HCT116 (cell line): ENCODE measurements around the gene MEP1A. TPM values are rescaled to one million over a fixed set of nuclear protein-coding genes. Genes with fewer than 3 reads are reported as not detected.

Source experiments
- ATAC-seq: fragments of 200-7000 bp; cut with Tn5 transposase; 2 replicates; pipeline ENCODE4 v1.9.1; 2020; ENCODE audit warnings: mild to moderate bottlenecking, moderate library complexity
- BruUV-seq: library from RNA; stranded (reverse); fragments of 400-500 nt; replicated peaks from 2 replicates; lab custom pipeline; 2021; lab: Mats Ljungman, UMichigan
- CTCF ChIA-PET: fragments of 300-600 bp; sonication (Branson Sonifier 250); formaldehyde crosslinking; loops from one replicate; lab custom pipeline; 2021; ENCODE audit warnings: antibody characterized with exemption; lab: Charles Lee
- POLR2A ChIA-PET: fragments of 300-600, 350-600 bp; sonication (Branson Sonifier 250); formaldehyde crosslinking; loops from one replicate; lab custom pipeline; 2021; ENCODE audit warnings: antibody characterized with exemption; lab: Charles Lee
- RAD21 ChIA-PET, 2 experiments: fragments of 300-600 bp; sonication (Branson Sonifier 250); formaldehyde crosslinking; loops; one replicate each; lab custom pipeline; 2023; ENCODE audit warnings: low total read pairs in 2 of 2; ENCODE audit not compliant: uncharacterized antibody in 2 of 2, unreplicated experiment in 2 of 2, low non-redundant PET in 1 of 2; lab: Charles Lee
- DNase-seq: peaks from one replicate; pipeline ENCODE4 v3.0.0-alpha.2; 2010; ENCODE audit warnings: low read depth, low spot score
- H2AFZ ChIP-seq: fragments of 200-600 bp; shearing (Covaris generic), sonication (generic); 2 replicates; pipeline ENCODE4 v1.6.1; 2017; ENCODE audit warnings: low read depth, mixed run types, mixed read lengths, antibody characterized with exemption, low read length; ENCODE audit not compliant: poor library complexity, severe bottlenecking
- H3K27ac ChIP-seq: 2 replicates; pipeline ENCODE4 v1.5.1; 2012; ENCODE audit warnings: low read depth, low read length
- H3K27me3 ChIP-seq: fragments of 200-600 bp; sonication (generic); 2 replicates; pipeline ENCODE4 v1.6.1; 2016; ENCODE audit warnings: mixed run types, low read length, mixed read lengths; ENCODE audit not compliant: insufficient read depth
- H3K36me3 ChIP-seq, 2 experiments: fragments of 200-500 bp in 1 of 2; fragments of 200-600 bp in 1 of 2; sonication (Bioruptor generic) in 1 of 2; sonication (generic) in 1 of 2; 2 replicates each; pipeline versions ENCODE4 v1.5.1 to v1.6.1; 2014 to 2016; ENCODE audit warnings: low read length in 2 of 2, inconsistent platforms in 1 of 2, mixed read lengths in 1 of 2, mixed run types in 1 of 2; ENCODE audit not compliant: insufficient read depth in 2 of 2, control insufficient read depth in 1 of 2
- H3K4me1 ChIP-seq, 2 experiments: fragments of 200-600 bp in 1 of 2; sonication (generic) in 1 of 2; 2 replicates each; pipeline versions ENCODE4 v1.5.1 to v1.6.1; 2012 to 2017; ENCODE audit warnings: low read length in 2 of 2, inconsistent platforms in 1 of 2, mild to moderate bottlenecking in 1 of 2, mixed read lengths in 1 of 2, mixed run types in 1 of 2, moderate library complexity in 1 of 2; ENCODE audit not compliant: insufficient read depth in 2 of 2, control insufficient read depth in 1 of 2
- H3K4me2 ChIP-seq: fragments of 200-600 bp; sonication (generic); 2 replicates; pipeline ENCODE4 v1.6.1; 2017; ENCODE audit warnings: mixed run types, low read length, mixed read lengths
- H3K4me3 ChIP-seq, 2 experiments: fragments of 200-600 bp in 1 of 2; sonication (generic) in 1 of 2; replicated peaks in 1 of 2; 2 replicates each; pipeline ENCODE4 v1.5.1; 2011 to 2016; ENCODE audit warnings: low read length in 2 of 2, control low read depth in 1 of 2, low read depth in 1 of 2, mild to moderate bottlenecking in 1 of 2, mixed read lengths in 1 of 2, mixed run types in 1 of 2
- H3K79me2 ChIP-seq: fragments of 200-600 bp; sonication (generic); 2 replicates; pipeline ENCODE4 v1.6.1; 2017; ENCODE audit warnings: mild to moderate bottlenecking, mixed run types, low read length, moderate library complexity, mixed read lengths; ENCODE audit not compliant: insufficient read depth
- H3K9ac ChIP-seq: fragments of 200-600 bp; sonication (generic); 2 replicates; pipeline ENCODE4 v1.6.1; 2016; ENCODE audit warnings: low read length, mixed read lengths
- H3K9me2 ChIP-seq: fragments of 200-600 bp; sonication (generic), shearing (Covaris generic); 2 replicates; pipeline ENCODE4 v1.6.1; 2017; ENCODE audit warnings: mixed run types, mild to moderate bottlenecking, moderate library complexity; ENCODE audit not compliant: insufficient read depth
- H3K9me3 ChIP-seq, 2 experiments: fragments of 200-500 bp in 1 of 2; fragments of 200-600 bp in 1 of 2; sonication (Bioruptor generic) in 1 of 2; sonication (generic) in 1 of 2; 2 replicates each; pipeline ENCODE4 v1.6.1; 2014 to 2017; ENCODE audit warnings: low read length in 2 of 2, mixed read lengths in 2 of 2, inconsistent platforms in 1 of 2, low read depth in 1 of 2, mild to moderate bottlenecking in 1 of 2, mixed run types in 1 of 2, moderate library complexity in 1 of 2; ENCODE audit not compliant: control insufficient read depth in 1 of 2, insufficient read depth in 1 of 2
- H4K20me1 ChIP-seq: fragments of 200-600 bp; sonication (generic), shearing (Covaris generic); 2 replicates; pipeline ENCODE4 v1.6.1; 2017; ENCODE audit warnings: mixed run types, mild to moderate bottlenecking, moderate library complexity; ENCODE audit not compliant: insufficient read depth
- CBX3 ChIP-seq: IDR thresholded peaks from 2 replicates; pipeline ENCODE4 v1.6.1; 2012; ENCODE audit warnings: low read depth
- EZH2phosphoT487 ChIP-seq: fragments of 200-600 bp; IDR thresholded peaks from 2 replicates; pipeline ENCODE4 v1.6.1; 2018; ENCODE audit warnings: antibody characterized with exemption, borderline replicate concordance
- FOSL1 ChIP-seq: IDR thresholded peaks from 2 replicates; pipeline ENCODE4 v1.6.1; 2012; ENCODE audit warnings: low read depth
- JUND ChIP-seq: IDR thresholded peaks from 2 replicates; pipeline ENCODE4 v1.6.1; 2012
- POLR2A ChIP-seq: IDR thresholded peaks from 2 replicates; pipeline ENCODE4 v1.7.0; 2011; ENCODE audit warnings: borderline replicate concordance; ENCODE audit not compliant: insufficient read depth, insufficient read length; ENCODE audit errors: extremely low read depth
- TCF7L2 ChIP-seq: IDR thresholded peaks from 2 replicates; pipeline ENCODE4 v1.7.0; 2011; ENCODE audit warnings: borderline replicate concordance, inconsistent platforms; ENCODE audit not compliant: insufficient read depth, insufficient read length; ENCODE audit errors: extremely low read depth
- YY1 ChIP-seq: IDR thresholded peaks from 2 replicates; pipeline ENCODE4 v1.6.1; 2011; ENCODE audit warnings: low read length, low read depth, moderate library complexity, mild to moderate bottlenecking; ENCODE audit not compliant: insufficient replicate concordance; ENCODE audit errors: extremely low read depth
- ZNF274 ChIP-seq: fragments of 200-500 bp; sonication (Bioruptor generic); IDR thresholded peaks from 2 replicates; pipeline ENCODE4 v1.6.1; 2014; ENCODE audit warnings: mild to moderate bottlenecking, low read depth, low read length, inconsistent platforms
- intact Hi-C: fragments of 100-400 bp; cut with micrococcal nuclease; formaldehyde crosslinking; loops from 2 replicates; pipeline ENCODE4 v1.10.0; 2022
- total RNA-seq: library from RNA; stranded (reverse); gene quantifications from one replicate; pipeline ENCODE4 v1.2.1, GENCODE V29; 2021; ENCODE audit not compliant: unreplicated experiment
- TF ChIP-seq, protein P1 (sequence below): IDR thresholded peaks from 2 replicates; pipeline ENCODE4 v1.6.1; 2012; ENCODE audit warnings: low read depth
- TF ChIP-seq, protein P2 (sequence below): IDR thresholded peaks from 2 replicates; pipeline ENCODE4 v1.6.1; 2011; ENCODE audit warnings: mild to moderate bottlenecking, low read length, moderate library complexity; ENCODE audit not compliant: insufficient replicate concordance; ENCODE audit errors: extremely low read depth

The MEP1A gene
- total RNA-seq, 1 experiment from 2014 or later, result not detected

DNA sequence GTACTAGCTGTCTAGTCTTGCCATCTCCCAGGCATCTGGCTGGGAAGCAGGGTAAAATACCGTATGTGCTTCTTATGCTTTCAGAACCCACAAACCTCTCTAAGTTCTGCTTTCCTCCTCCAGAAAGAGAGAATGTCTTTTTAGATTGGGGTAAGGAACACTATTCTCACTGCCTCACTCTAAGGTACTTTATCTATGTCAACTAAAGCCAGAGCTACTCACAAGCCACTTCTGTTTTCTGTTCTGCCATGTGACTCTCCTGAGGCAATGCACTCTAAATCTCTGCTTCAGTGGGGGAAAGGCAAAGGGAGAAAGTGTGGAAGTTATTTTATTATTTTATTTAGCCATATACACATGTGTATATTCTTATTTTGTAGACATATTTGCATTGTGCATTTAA is 15.6 kb downstream of the MEP1A start:
- Histone ChIP-seq H4K20me1 (no peaks in the 10 kb centered on the region), H3K27me3 (no peaks in the 10 kb centered on the region), H3K4me3 (no peak overlapping the region), H2AFZ (no peak overlapping the region), H3K9me2 (no peaks in the 10 kb centered on the region), H3K4me2 (no peak overlapping the region), H3K9ac (no peak overlapping the region), H3K36me3 (no peaks in the 10 kb centered on the region), H3K9me3 (no peaks in the 10 kb centered on the region), H3K27ac (no peak overlapping the region), H3K4me1 (no peaks in the 10 kb centered on the region), H3K79me2 (no peaks in the 10 kb centered on the region)
- BruUV-seq, result no TSS peak
- ChIA-PET CTCF (no interaction called here), RAD21 (no interaction called here), POLR2A (no interaction called here)
- DNase-seq (no peak), ATAC-seq (no peak)
- TF ChIP-seq JUND (no peak), ZNF274 (no peak), POLR2A (no peak), CBX3 (no peak), EZH2phosphoT487 (no peak), TCF7L2 (no peak), YY1 (no peak), FOSL1 (no peak)
- TF ChIP-seq, protein P1, sequence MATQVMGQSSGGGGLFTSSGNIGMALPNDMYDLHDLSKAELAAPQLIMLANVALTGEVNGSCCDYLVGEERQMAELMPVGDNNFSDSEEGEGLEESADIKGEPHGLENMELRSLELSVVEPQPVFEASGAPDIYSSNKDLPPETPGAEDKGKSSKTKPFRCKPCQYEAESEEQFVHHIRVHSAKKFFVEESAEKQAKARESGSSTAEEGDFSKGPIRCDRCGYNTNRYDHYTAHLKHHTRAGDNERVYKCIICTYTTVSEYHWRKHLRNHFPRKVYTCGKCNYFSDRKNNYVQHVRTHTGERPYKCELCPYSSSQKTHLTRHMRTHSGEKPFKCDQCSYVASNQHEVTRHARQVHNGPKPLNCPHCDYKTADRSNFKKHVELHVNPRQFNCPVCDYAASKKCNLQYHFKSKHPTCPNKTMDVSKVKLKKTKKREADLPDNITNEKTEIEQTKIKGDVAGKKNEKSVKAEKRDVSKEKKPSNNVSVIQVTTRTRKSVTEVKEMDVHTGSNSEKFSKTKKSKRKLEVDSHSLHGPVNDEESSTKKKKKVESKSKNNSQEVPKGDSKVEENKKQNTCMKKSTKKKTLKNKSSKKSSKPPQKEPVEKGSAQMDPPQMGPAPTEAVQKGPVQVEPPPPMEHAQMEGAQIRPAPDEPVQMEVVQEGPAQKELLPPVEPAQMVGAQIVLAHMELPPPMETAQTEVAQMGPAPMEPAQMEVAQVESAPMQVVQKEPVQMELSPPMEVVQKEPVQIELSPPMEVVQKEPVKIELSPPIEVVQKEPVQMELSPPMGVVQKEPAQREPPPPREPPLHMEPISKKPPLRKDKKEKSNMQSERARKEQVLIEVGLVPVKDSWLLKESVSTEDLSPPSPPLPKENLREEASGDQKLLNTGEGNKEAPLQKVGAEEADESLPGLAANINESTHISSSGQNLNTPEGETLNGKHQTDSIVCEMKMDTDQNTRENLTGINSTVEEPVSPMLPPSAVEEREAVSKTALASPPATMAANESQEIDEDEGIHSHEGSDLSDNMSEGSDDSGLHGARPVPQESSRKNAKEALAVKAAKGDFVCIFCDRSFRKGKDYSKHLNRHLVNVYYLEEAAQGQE, result no peak
- TF ChIP-seq, protein P2, sequence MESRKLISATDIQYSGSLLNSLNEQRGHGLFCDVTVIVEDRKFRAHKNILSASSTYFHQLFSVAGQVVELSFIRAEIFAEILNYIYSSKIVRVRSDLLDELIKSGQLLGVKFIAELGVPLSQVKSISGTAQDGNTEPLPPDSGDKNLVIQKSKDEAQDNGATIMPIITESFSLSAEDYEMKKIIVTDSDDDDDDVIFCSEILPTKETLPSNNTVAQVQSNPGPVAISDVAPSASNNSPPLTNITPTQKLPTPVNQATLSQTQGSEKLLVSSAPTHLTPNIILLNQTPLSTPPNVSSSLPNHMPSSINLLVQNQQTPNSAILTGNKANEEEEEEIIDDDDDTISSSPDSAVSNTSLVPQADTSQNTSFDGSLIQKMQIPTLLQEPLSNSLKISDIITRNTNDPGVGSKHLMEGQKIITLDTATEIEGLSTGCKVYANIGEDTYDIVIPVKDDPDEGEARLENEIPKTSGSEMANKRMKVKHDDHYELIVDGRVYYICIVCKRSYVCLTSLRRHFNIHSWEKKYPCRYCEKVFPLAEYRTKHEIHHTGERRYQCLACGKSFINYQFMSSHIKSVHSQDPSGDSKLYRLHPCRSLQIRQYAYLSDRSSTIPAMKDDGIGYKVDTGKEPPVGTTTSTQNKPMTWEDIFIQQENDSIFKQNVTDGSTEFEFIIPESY, result no peak
- intact Hi-C loops, result no loop called here
